NB4 (cell line): Measurements from ENCODE around the gene CD276.

ENCODE experiments used
- DNase-seq: peaks from one replicate; pipeline ENCODE4 v3.0.0; 2010; ENCODE audit warnings: low read depth
- H3K4me3 ChIP-seq: one replicate; pipeline ENCODE4 v1.5.1; 2011; ENCODE audit warnings: mild to moderate bottlenecking, low read depth, low read length, moderate library complexity
- MYC ChIP-seq: IDR thresholded peaks from 2 replicates; pipeline ENCODE4 v1.6.1; 2011; ENCODE audit warnings: low read depth, low read length
- POLR2A ChIP-seq: IDR thresholded peaks from 2 replicates; pipeline ENCODE4 v1.6.1; 2011; ENCODE audit warnings: mild to moderate bottlenecking; ENCODE audit not compliant: insufficient read length; ENCODE audit errors: extremely low read depth
- TF ChIP-seq, protein P1 (sequence below): IDR thresholded peaks from one replicate; pipeline ENCODE4 v1.5.1; 2012; ENCODE audit warnings: low read depth, low read length
- TF ChIP-seq, protein P2 (sequence below): IDR thresholded peaks from 2 replicates; pipeline ENCODE4 v1.6.1; 2011; ENCODE audit warnings: low read depth, low read length

CD276 gene

DNA sequence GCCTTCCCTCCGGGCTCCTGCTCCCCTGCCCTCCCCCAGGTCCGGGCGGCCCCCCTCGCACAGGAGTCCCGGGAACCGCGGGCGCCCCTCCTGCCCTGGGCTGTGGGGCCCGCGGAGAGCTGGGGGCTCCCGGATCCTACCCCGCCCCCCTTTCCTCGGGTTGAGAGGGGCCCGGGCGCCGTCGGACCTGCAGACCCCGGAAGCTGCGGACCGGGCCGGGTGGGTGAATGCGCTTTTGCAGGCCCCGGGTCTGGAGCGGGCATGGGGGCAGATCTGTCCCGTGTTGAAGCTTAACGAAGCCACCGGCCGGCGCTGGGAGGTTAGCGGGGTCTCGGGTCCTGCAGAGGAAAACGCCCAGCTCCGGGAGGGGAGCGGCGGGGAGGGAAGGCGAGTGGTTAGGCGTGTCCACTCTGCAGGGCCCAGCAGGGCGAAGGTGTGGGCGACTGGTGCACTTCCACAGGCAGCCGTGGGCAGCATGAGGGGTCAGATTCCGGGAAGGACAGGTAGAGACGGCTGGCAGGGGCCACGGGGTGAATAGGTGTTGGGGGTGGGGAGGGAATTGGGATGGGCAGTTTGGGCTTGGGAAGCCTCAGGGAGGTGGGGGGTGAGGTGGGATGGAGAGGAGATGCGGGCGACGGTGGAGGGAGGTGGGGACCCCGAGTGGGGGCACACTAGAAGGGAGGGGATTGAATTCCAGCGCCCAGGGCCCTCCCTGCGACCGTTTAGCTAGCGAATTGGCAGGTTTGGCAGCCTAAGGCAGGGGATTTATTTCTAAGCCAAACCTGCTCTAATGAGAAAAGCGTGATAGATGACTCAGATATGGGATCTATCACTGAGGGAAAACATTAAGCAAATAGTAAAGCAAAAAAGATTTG lies 635 bp downstream of the CD276 start:
- no peak overlapping the region for H3K4me3 ChIP-seq
- DNase-seq, result peak; percentile 8
- no peak for TF ChIP-seq MYC
- no peak for TF ChIP-seq POLR2A
- TF ChIP-seq, protein P1, sequence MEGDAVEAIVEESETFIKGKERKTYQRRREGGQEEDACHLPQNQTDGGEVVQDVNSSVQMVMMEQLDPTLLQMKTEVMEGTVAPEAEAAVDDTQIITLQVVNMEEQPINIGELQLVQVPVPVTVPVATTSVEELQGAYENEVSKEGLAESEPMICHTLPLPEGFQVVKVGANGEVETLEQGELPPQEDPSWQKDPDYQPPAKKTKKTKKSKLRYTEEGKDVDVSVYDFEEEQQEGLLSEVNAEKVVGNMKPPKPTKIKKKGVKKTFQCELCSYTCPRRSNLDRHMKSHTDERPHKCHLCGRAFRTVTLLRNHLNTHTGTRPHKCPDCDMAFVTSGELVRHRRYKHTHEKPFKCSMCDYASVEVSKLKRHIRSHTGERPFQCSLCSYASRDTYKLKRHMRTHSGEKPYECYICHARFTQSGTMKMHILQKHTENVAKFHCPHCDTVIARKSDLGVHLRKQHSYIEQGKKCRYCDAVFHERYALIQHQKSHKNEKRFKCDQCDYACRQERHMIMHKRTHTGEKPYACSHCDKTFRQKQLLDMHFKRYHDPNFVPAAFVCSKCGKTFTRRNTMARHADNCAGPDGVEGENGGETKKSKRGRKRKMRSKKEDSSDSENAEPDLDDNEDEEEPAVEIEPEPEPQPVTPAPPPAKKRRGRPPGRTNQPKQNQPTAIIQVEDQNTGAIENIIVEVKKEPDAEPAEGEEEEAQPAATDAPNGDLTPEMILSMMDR, result no peak
- TF ChIP-seq, protein P2, sequence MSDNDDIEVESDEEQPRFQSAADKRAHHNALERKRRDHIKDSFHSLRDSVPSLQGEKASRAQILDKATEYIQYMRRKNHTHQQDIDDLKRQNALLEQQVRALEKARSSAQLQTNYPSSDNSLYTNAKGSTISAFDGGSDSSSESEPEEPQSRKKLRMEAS, result no peak

DNA sequence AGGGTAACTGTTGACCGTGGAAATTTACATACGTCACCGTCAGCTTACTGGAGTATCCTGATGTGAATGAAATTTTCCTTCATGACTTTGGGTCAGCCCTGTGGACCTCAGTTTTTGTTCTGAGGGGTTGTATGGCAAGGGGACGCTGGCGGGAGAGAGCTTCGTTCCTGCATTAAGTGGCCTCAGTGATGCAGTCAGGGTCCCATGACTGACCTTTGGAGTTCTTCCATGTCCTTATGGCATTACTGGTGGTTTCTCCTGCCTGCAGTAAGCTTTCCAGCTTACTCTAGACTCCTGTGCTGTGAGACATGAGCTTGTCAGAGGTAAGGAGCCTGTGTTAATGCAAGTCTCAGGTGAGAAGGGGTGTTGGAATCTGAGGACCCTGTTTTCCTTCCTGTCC lies 1.8 kb downstream of the CD276 start:
- TF ChIP-seq MYC, result no peak
- TF ChIP-seq, protein P2, result no peak
- no peak for TF ChIP-seq POLR2A
- TF ChIP-seq, protein P1, result no peak
- DNase-seq, result no peak
- H3K4me3 ChIP-seq, result no peak overlapping the region

DNA sequence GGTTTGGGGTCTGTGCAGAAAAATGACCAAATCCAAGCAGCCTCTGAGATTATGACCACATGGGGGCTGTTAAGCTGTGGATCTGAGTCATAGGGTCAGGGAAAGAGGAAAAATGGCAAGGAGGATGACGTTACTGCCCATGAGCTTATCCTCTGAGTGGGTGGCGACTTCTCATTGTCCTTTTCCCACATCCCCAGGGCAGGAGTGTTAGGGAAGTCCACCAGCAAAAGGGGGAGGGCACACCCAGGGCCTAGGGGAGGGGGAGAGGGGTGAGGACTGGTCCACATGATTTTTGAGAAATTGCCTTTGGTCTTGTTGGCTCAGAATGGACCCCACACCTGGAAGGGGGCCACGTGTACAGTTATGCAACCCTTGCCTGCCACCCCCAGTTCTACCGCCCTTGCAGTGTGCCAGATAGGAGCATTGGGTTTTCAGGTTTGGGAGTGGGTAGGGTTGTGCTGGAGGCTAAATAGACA lies 2.6 kb downstream of the CD276 start:
- peak; percentile 13 for DNase-seq
- no peak overlapping the region for H3K4me3 ChIP-seq
- TF ChIP-seq MYC (no peak), POLR2A (no peak)
- TF ChIP-seq, protein P2, result no peak
- TF ChIP-seq, protein P1, result no peak

DNA sequence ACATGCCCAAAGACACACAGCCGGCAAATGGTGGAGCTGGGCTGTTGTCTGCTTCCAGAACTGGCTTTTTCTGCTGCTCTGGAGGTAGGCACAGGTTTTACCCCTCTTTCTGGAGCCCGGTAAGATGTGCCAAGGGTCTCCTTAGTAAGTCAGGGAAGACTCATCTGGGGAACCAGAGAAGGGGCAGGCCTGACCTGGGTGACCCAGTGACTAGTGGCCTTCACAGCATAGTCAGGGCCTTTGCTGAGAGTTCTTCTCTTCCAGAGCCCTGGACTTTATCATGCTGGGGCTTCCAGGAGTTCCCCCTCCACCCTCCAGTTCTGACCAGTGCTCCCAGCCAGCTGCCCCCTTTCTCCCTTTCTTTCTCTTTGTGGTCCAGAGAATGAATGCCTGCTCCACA lies 3.2 kb downstream of the CD276 start:
- no peak for DNase-seq
- no peak overlapping the region for H3K4me3 ChIP-seq
- TF ChIP-seq MYC (no peak), POLR2A (no peak)
- TF ChIP-seq, protein P2, result no peak
- TF ChIP-seq, protein P1, result no peak

DNA sequence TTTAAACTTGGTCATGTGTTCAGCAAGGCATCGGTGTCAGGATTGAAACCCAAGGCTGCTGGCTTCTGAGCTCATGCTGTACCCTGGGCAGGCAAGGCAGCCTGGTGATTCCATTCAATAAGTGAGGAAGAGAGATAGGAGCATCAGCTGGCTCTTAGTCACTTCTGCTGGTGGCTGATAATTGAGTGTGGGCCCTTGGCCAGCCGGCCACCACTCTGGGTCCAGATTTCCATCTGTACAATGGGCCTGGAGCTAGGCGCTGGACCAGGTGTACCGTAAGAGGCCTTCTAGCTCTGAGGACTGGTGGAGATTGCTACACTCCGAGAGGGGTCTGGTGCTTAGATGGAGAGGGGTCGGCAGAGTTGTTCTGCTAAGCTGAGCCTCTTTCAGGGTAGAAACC lies 4.3 kb downstream of the CD276 start:
- H3K4me3 ChIP-seq, result no peak overlapping the region
- TF ChIP-seq, protein P2, result no peak
- TF ChIP-seq, protein P1, result no peak
- TF ChIP-seq MYC, result no peak
- TF ChIP-seq POLR2A, result no peak
- no peak for DNase-seq
